Measurements from ENCODE around the gene PVALB. TPM values are rescaled to one million over a fixed set of nuclear protein-coding genes. Genes with fewer than 3 reads are reported as not detected.

The PVALB gene
- total RNA-seq, 1 experiment from 2014 or later, result not detected

- DNase-seq (ENCODE audit: low spot score), result no peak
Observed at GRCh38 chr22:36814801-36815200, 2.0 kb downstream of the PVALB start.

- DNase-seq (ENCODE audit: low spot score), result no peak
Observed at GRCh38 chr22:36811094-36811800, 5.6 kb downstream of the PVALB start.

GRCh38 chr22:36809351-36809750, 7.5 kb downstream of the PVALB start:
- no peak for DNase-seq (ENCODE audit: low spot score)

- DNase-seq (ENCODE audit: low spot score), result no peak
Observed at GRCh38 chr22:36808721-36809344, 8.0 kb downstream of the PVALB start.

- DNase-seq (ENCODE audit: low spot score), result no peak
Observed at GRCh38 chr22:36807627-36808026, 9.2 kb downstream of the PVALB start.

GRCh38 chr22:36806835-36807234, 10.0 kb downstream of the PVALB start:
- DNase-seq (ENCODE audit: low spot score), result no peak

- DNase-seq (ENCODE audit: low spot score), result no peak
Observed at GRCh38 chr22:36803358-36803757, 13.5 kb downstream of the PVALB start.

GRCh38 chr22:36798674-36799066, 18.2 kb downstream of the PVALB start:
- no peak for DNase-seq (ENCODE audit: low spot score)

GRCh38 chr22:36797911-36798673, 18.7 kb downstream of the PVALB start:
- no peak for DNase-seq (ENCODE audit: low spot score)

- no peak for DNase-seq (ENCODE audit: low spot score)
Observed at GRCh38 chr22:36797374-36797773, 19.5 kb downstream of the PVALB start.

GRCh38 chr22:36796552-36797175, 20.2 kb downstream of the PVALB start:
- no peak for DNase-seq (ENCODE audit: low spot score)

- no peak for DNase-seq (ENCODE audit: low spot score)
Observed at GRCh38 chr22:36795633-36796032, 21.2 kb downstream of the PVALB start.

GRCh38 chr22:36790648-36791047, 26.2 kb downstream of the PVALB start:
- DNase-seq (ENCODE audit: low spot score), result no peak

GRCh38 chr22:36787204-36787988, 29.4 kb downstream of the PVALB start:
- DNase-seq (ENCODE audit: low spot score), result no peak

- DNase-seq (ENCODE audit: low spot score), result no peak
Observed at GRCh38 chr22:36783743-36784142, 33.1 kb downstream of the PVALB start.

- DNase-seq (ENCODE audit: low spot score), result peak; percentile 70
Observed at GRCh38 chr22:36781656-36782627, 34.9 kb downstream of the PVALB start.

GRCh38 chr22:36778020-36778419, 38.8 kb downstream of the PVALB start:
- no peak for DNase-seq (ENCODE audit: low spot score)

GRCh38 chr22:36776722-36777121, 40.1 kb downstream of the PVALB start:
- no peak for DNase-seq (ENCODE audit: low spot score)

GRCh38 chr22:36775964-36776669, 40.7 kb downstream of the PVALB start, which contains the start of gene IFT27:
Gene IFT27 (minus strand): TSS chr22:36776119. CDS start chr22:36775707, 412 bp downstream.
- peak; percentile 97 for DNase-seq (ENCODE audit: low spot score)
